GM12878 (cell line): ENCODE data around the gene NDUFV2. TPM values are rescaled to one million over a fixed set of nuclear protein-coding genes. Genes with fewer than 3 reads are reported as not detected.

ENCODE experiments used
- ATAC-seq: fragments of 200-7000 bp; cut with Tn5 transposase; 3 replicates; pipeline ENCODE4 v1.9.1; 2020; ENCODE audit warnings: mild to moderate bottlenecking, moderate library complexity
- BruUV-seq: library from RNA; stranded (reverse); fragments of 400-500 nt; replicated peaks from 2 replicates; lab custom pipeline; 2021; lab: Mats Ljungman, UMichigan
- CTCF ChIA-PET: fragments of 300-600 bp; sonication (Branson Sonifier 250); formaldehyde crosslinking; extraction: SDS; loops from one replicate; lab custom pipeline; 2021; ENCODE audit warnings: inconsistent platforms; lab: Yijun Ruan, JAX
- POLR2A ChIA-PET: fragments of 350-600 bp; formaldehyde crosslinking; extraction: SDS; loops from one replicate; lab custom pipeline; 2021; ENCODE audit warnings: inconsistent platforms; lab: Charles Lee
- RAD21 ChIA-PET: fragments of 300-600 bp; sonication (Branson Sonifier 250); formaldehyde crosslinking; loops from one replicate; lab custom pipeline; 2023; ENCODE audit warnings: antibody characterized with exemption; ENCODE audit not compliant: unreplicated experiment; lab: Charles Lee
- SMC1A ChIA-PET: fragments of 300-600 bp; sonication (Branson Sonifier 250); formaldehyde crosslinking; loops from one replicate; lab custom pipeline; 2023; ENCODE audit not compliant: unreplicated experiment, uncharacterized antibody; lab: Charles Lee
- DNase-seq: peaks from one replicate; pipeline ENCODE4 v3.0.0-alpha.2; 2011; ENCODE audit warnings: low read depth, low spot score
- FAIRE-seq: peaks from 3 replicates; lab custom pipeline; 2011; peaks lifted over from hg19 to GRCh38; lab: Jason Lieb, UNC
- H2AFZ ChIP-seq: 2 replicates; pipeline ENCODE4 v1.6.0; 2011; ENCODE audit warnings: low read depth, low read length, control low read depth; ENCODE audit not compliant: control insufficient read depth
- H3K27ac ChIP-seq: 2 replicates; pipeline ENCODE4 v1.5.1; 2011; ENCODE audit warnings: control low read depth; ENCODE audit not compliant: control insufficient read depth, insufficient read depth
- H3K27me3 ChIP-seq, 2 experiments: replicated peaks in 1 of 2; 2 replicates each; pipeline versions ENCODE4 v1.6.0 to v1.6.1; 2011; ENCODE audit warnings: low read length in 1 of 2; ENCODE audit not compliant: control insufficient read depth in 2 of 2, insufficient read depth in 2 of 2
- H3K36me3 ChIP-seq, 2 experiments: 2 replicates each; pipeline ENCODE4 v1.5.1; 2011; ENCODE audit warnings: low read length in 1 of 2; ENCODE audit not compliant: control insufficient read depth in 2 of 2, insufficient read depth in 2 of 2
- H3K4me1 ChIP-seq: 2 replicates; pipeline ENCODE4 v1.6.1; 2011; ENCODE audit warnings: mild to moderate bottlenecking, low read length, moderate library complexity, mixed read lengths; ENCODE audit not compliant: control insufficient read depth, insufficient read depth
- H3K4me2 ChIP-seq: 2 replicates; pipeline ENCODE4 v1.6.0; 2011; ENCODE audit warnings: control low read depth; ENCODE audit not compliant: control insufficient read depth, insufficient read depth
- H3K4me3 ChIP-seq: fragments of 200-600 bp; sonication (generic); 2 replicates; pipeline ENCODE4 v1.5.1; 2016
- H3K79me2 ChIP-seq: 2 replicates; pipeline ENCODE4 v1.6.0; 2011; ENCODE audit warnings: low read length; ENCODE audit not compliant: control insufficient read depth, insufficient read depth
- H3K9ac ChIP-seq: 2 replicates; pipeline ENCODE4 v1.8.0; 2011; ENCODE audit warnings: low read length, control low read depth, mixed read lengths; ENCODE audit not compliant: control insufficient read depth, insufficient read depth
- H3K9me3 ChIP-seq: replicated peaks from 3 replicates; pipeline ENCODE4 v1.5.1; 2011; ENCODE audit warnings: mild to moderate bottlenecking, low read length; ENCODE audit not compliant: control insufficient read depth, insufficient read depth
- H4K20me1 ChIP-seq: 2 replicates; pipeline ENCODE4 v1.6.0; 2011; ENCODE audit not compliant: control insufficient read depth, insufficient read depth
- GABPA ChIP-seq: IDR thresholded peaks from 2 replicates; pipeline ENCODE4 v1.6.1; 2014; ENCODE audit warnings: antibody characterized with exemption, low read depth, mild to moderate bottlenecking, inconsistent platforms
- JUNB ChIP-seq: IDR thresholded peaks from 2 replicates; pipeline ENCODE4 v1.6.1; 2016; ENCODE audit warnings: antibody characterized with exemption, mild to moderate bottlenecking
- LARP7 ChIP-seq: fragments of 450-650 bp; IDR thresholded peaks from 2 replicates; pipeline ENCODE4 v1.6.1; 2017; ENCODE audit warnings: mild to moderate bottlenecking
- NR2F1 ChIP-seq: fragments of 450-650 bp; conservative IDR thresholded peaks from 2 replicates; pipeline ENCODE4 v1.6.1; 2017; ENCODE audit warnings: mild to moderate bottlenecking
- PML ChIP-seq: IDR thresholded peaks from 2 replicates; pipeline ENCODE4 v1.6.1; 2012; ENCODE audit warnings: low read length, inconsistent platforms
- SMAD1 ChIP-seq: fragments of 450-650 bp; IDR thresholded peaks from 2 replicates; pipeline ENCODE4 v1.6.1; 2018; ENCODE audit warnings: mild to moderate bottlenecking, low read depth; ENCODE audit not compliant: partially characterized antibody
- YY1 ChIP-seq: IDR thresholded peaks from 2 replicates; pipeline ENCODE4 v1.6.1; 2011; ENCODE audit warnings: low read depth, mild to moderate bottlenecking, low read length
- ZBTB33 ChIP-seq: fragments of 450-650 bp; IDR thresholded peaks from 2 replicates; pipeline ENCODE4 v1.6.1; 2017; ENCODE audit warnings: mild to moderate bottlenecking
- ZNF217 ChIP-seq: fragments of 450-650 bp; IDR thresholded peaks from 2 replicates; pipeline ENCODE4 v1.6.1; 2017; ENCODE audit warnings: antibody characterized with exemption, mild to moderate bottlenecking
- WGBS: methylation state at CpG from one replicate; pipeline ENCODE4 v1.1.6; 2016; ENCODE audit warnings: low lambda C conversion rate; ENCODE audit not compliant: insufficient replicate concordance, insufficient coverage; ENCODE audit errors: missing lambda C conversion rate; 5-methylcytosine and 5-hydroxymethylcytosine counted together
- in situ Hi-C: fragments of 300-500 bp; cut with MboI; formaldehyde crosslinking; loops from 9 replicates; pipeline ENCODE4 v1.14.3; 2018; ENCODE audit warnings: mixed read lengths
- intact Hi-C: fragments of 100-400 bp; cut with micrococcal nuclease; formaldehyde crosslinking; loops from one replicate; pipeline ENCODE4 v1.14.2; 2022; ENCODE audit not compliant: unreplicated experiment
- polyA plus RNA-seq, 11 experiments: library from polyadenylated mRNA; depleted of rRNA in 4 of 11; unstranded in 6 of 11; stranded (reverse) in 5 of 11; fragments of >200 nt; fragmentation: Nextera tagmentation in 4 of 11; fragmentation: Illumina TruSeq in 1 of 11; extraction: Ambion mirVana in 4 of 11; extraction: Trizol in 1 of 11; gene quantifications; 1 replicate in 1 of 11; 2 replicates in 10 of 11; pipeline versions ENCODE4 v1.2.1 to v1.2.3, GENCODE V29; 2011 to 2016; ENCODE audit warnings: inconsistent platforms in 2 of 11, missing spikeins in 2 of 11, low read depth in 1 of 11
- total RNA-seq, 4 experiments: library from RNA; depleted of rRNA in 3 of 4; stranded (reverse); fragments of >200 nt in 3 of 4; fragmentation: Illumina TruSeq in 1 of 4; extraction: Trizol in 1 of 4; gene quantifications; 2 replicates each; pipeline versions ENCODE4 v1.2.1 to v1.2.3, GENCODE V29; 2013 to 2021

NDUFV2 gene
- total and polyA plus RNA-seq, 10 of the 15 experiments (the other 5 are each of a cell fraction or from before 2014, with no cell fraction given), result 236 to 590 (median 321) TPM

- no peak for TF ChIP-seq ZBTB33
- TF ChIP-seq JUNB, result peak; percentile 70
- no peak; the same call in 1 of the 2 replicates for TF ChIP-seq ZNF217
- peak; percentile 57; the same call in 1 of the 2 replicates for TF ChIP-seq NR2F1
- TF ChIP-seq GABPA, result peak; percentile 58; the same call in 1 of the 2 replicates
Measured at GRCh38 chr18:9095297-9096006, 7.0 kb upstream of the NDUFV2 start (continued).

GRCh38 chr18:9096007-9096371 is 6.5 kb upstream of the NDUFV2 start:
- peak overlapping the region; percentile 83 for H2AFZ ChIP-seq
- 20% methylated on average over 3 of the region's 3 CpGs for WGBS
- H3K36me3 ChIP-seq, result no peaks in the 10 kb centered on the region
- H3K9ac ChIP-seq, result no peak overlapping the region; the same call in 1 of the 2 replicates
- CTCF ChIA-PET, result interaction anchor here (0.9 to 3.8 kb wide), 5 partner anchors 13 to 43 kb away, joined by 3 to 15 read pairs (median 4); no protein-coding TSS in a partner anchor
- no peaks in the 10 kb centered on the region for H4K20me1 ChIP-seq
- SMC1A ChIA-PET, result interaction anchor here (0.8 to 8.9 kb wide), 16 partner anchors 9 to 56 kb away, joined by 3 to 59 read pairs (median 4); no protein-coding TSS in a partner anchor
- BruUV-seq, result no TSS peak
- no peak for FAIRE-seq
- peak; percentile 10 for ATAC-seq
- no peak for DNase-seq
- in situ Hi-C loops, result no loop called here
- peak overlapping the region; percentile 91 for H3K4me2 ChIP-seq
- RAD21 ChIA-PET, result interaction anchor here (0.6 to 3.5 kb wide), 10 partner anchors 13 to 48 kb away, joined by 3 to 21 read pairs (median 3); partner anchors contain the start of gene ANKRD12
- POLR2A ChIA-PET, result interaction anchor here (1.1 to 2.8 kb wide), 3 partner anchors 13 to 26 kb away, joined by 3 to 11 read pairs (median 8); no protein-coding TSS in a partner anchor
- intact Hi-C loops, result no loop called here
- no peaks in the 10 kb centered on the region for H3K79me2 ChIP-seq
- H3K4me1 ChIP-seq, result peaks cover 19% of the 10 kb centered on the region
- H3K27ac ChIP-seq, result peak overlapping the region; percentile 95
- no peaks in the 10 kb centered on the region for H3K27me3 ChIP-seq
- no peaks in the 10 kb centered on the region for H3K9me3 ChIP-seq
- H3K4me3 ChIP-seq, result no peak overlapping the region
- no peak for TF ChIP-seq SMAD1
- TF ChIP-seq YY1, result no peak
- no peak for TF ChIP-seq PML
- TF ChIP-seq LARP7, result no peak
